HEK293 (cell line): ENCODE results near the gene ST6GALNAC1.

Experiments
- AEBP2 ChIP-seq: fragments of 450-650 bp; formaldehyde crosslinking; IDR thresholded peaks from 2 replicates; pipeline ENCODE4 v1.5.1; 2016; ENCODE audit warnings: missing biosample characterization, missing genetic modification characterization, borderline replicate concordance
- EGR2 ChIP-seq: fragments of 450-650 bp; formaldehyde crosslinking; IDR thresholded peaks from 2 replicates; pipeline ENCODE4 v1.5.1; 2016; ENCODE audit warnings: low read depth, missing biosample characterization, missing genetic modification characterization
- IKZF3 ChIP-seq: fragments of 450-650 bp; IDR thresholded peaks from 2 replicates; pipeline ENCODE4 v1.5.0; 2018; ENCODE audit warnings: missing biosample characterization, mild to moderate bottlenecking, missing genetic modification characterization, moderate library complexity
- SP2 ChIP-seq: fragments of 450-650 bp; formaldehyde crosslinking; IDR thresholded peaks from 2 replicates; pipeline ENCODE4 v1.5.1; 2016; ENCODE audit warnings: missing biosample characterization, missing genetic modification characterization
- TRIM28 ChIP-seq: IDR thresholded peaks from 2 replicates; pipeline ENCODE4 v1.6.1; 2011; ENCODE audit warnings: low read length, control low read depth, borderline replicate concordance
- YY1 ChIP-seq: fragments of 450-650 bp; formaldehyde crosslinking; IDR thresholded peaks from 2 replicates; pipeline ENCODE4 v1.5.1; 2018; ENCODE audit warnings: missing biosample characterization, missing genetic modification characterization
- ZNF280D ChIP-seq: fragments of 450-650 bp; formaldehyde crosslinking; IDR thresholded peaks from 2 replicates; pipeline ENCODE4 v1.5.1; 2016; ENCODE audit warnings: missing biosample characterization, missing genetic modification characterization
- ZNF302 ChIP-seq: fragments of 450-650 bp; formaldehyde crosslinking; IDR thresholded peaks from 2 replicates; pipeline ENCODE4 v1.5.1; 2016; ENCODE audit warnings: missing biosample characterization, missing genetic modification characterization, low read depth
- ZNF391 ChIP-seq: fragments of 450-650 bp; formaldehyde crosslinking; IDR thresholded peaks from 2 replicates; pipeline ENCODE4 v1.5.1; 2016; ENCODE audit warnings: low read depth, missing biosample characterization, missing genetic modification characterization, borderline replicate concordance
- ZNF48 ChIP-seq: fragments of 450-650 bp; formaldehyde crosslinking; IDR thresholded peaks from 2 replicates; pipeline ENCODE4 v1.5.1; 2016; ENCODE audit warnings: missing biosample characterization, missing genetic modification characterization
- ZNF585B ChIP-seq: fragments of 450-650 bp; formaldehyde crosslinking; IDR thresholded peaks from 2 replicates; pipeline ENCODE4 v1.5.1; 2016; ENCODE audit warnings: missing biosample characterization, missing genetic modification characterization
- TF ChIP-seq, protein P1 (sequence below): fragments of 450-650 bp; formaldehyde crosslinking; IDR thresholded peaks from 2 replicates; pipeline ENCODE4 v1.5.1; 2016; ENCODE audit warnings: missing biosample characterization, missing genetic modification characterization

- TF ChIP-seq, protein P1, sequence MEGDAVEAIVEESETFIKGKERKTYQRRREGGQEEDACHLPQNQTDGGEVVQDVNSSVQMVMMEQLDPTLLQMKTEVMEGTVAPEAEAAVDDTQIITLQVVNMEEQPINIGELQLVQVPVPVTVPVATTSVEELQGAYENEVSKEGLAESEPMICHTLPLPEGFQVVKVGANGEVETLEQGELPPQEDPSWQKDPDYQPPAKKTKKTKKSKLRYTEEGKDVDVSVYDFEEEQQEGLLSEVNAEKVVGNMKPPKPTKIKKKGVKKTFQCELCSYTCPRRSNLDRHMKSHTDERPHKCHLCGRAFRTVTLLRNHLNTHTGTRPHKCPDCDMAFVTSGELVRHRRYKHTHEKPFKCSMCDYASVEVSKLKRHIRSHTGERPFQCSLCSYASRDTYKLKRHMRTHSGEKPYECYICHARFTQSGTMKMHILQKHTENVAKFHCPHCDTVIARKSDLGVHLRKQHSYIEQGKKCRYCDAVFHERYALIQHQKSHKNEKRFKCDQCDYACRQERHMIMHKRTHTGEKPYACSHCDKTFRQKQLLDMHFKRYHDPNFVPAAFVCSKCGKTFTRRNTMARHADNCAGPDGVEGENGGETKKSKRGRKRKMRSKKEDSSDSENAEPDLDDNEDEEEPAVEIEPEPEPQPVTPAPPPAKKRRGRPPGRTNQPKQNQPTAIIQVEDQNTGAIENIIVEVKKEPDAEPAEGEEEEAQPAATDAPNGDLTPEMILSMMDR: no peak
- TF ChIP-seq ZNF585B (tag by site-specific recombination): no peak
- TF ChIP-seq ZNF391: no peak
- no peak for TF ChIP-seq SP2
- TF ChIP-seq ZNF280D (tag by site-specific recombination): no peak
- no peak for TF ChIP-seq AEBP2
- TF ChIP-seq ZNF48 (tag by site-specific recombination): no peak
- TF ChIP-seq ZNF302 (tag by site-specific recombination): no peak
- TF ChIP-seq IKZF3 (tag by site-specific recombination): no peak
- no peak for TF ChIP-seq TRIM28
- TF ChIP-seq YY1: no peak
- no peak for TF ChIP-seq EGR2 (tag by site-specific recombination)
Observed at GRCh38 chr17:76690596-76691280, 47.2 kb upstream of the ST6GALNAC1 start.
